K562 (cell line): Measurements from ENCODE around the gene B4GALNT2. TPM values are rescaled to one million over a fixed set of nuclear protein-coding genes. Genes with fewer than 3 reads are reported as not detected.

Experiments
- ATAC-seq: fragments of 200-7000 bp; cut with Tn5 transposase; 3 replicates; pipeline ENCODE4 v1.9.1; 2020; ENCODE audit warnings: moderate library complexity
- BruUV-seq: library from RNA; stranded (reverse); fragments of 400-500 nt; replicated peaks from 2 replicates; lab custom pipeline; 2021; lab: Mats Ljungman, UMichigan
- CTCF ChIA-PET: fragments of 300-600 bp; formaldehyde crosslinking; extraction: SDS; loops from one replicate; lab custom pipeline; 2021; ENCODE audit warnings: low intra/inter-chr PET ratio; lab: Yijun Ruan, JAX
- POLR2A ChIA-PET: fragments of 300-600, 350-650 bp; sonication (Branson Sonifier 250); formaldehyde crosslinking; extraction: SDS; loops from one replicate; lab custom pipeline; 2021; ENCODE audit warnings: antibody characterized with exemption, inconsistent platforms; lab: Yijun Ruan, JAX
- DNase-seq, 4 experiments: peaks; one replicate each; pipeline versions ENCODE4 v3.0.0 to v3.0.0-alpha.2; 2011 to 2018; ENCODE audit warnings: low spot score in 3 of 4, mixed read lengths in 3 of 4; ENCODE audit errors: extremely low read depth in 1 of 4
- FAIRE-seq: peaks from 2 replicates; lab custom pipeline; 2011; peaks lifted over from hg19 to GRCh38; lab: Jason Lieb, UNC
- H2AFZ ChIP-seq: 2 replicates; pipeline ENCODE4 v1.6.0; 2011; ENCODE audit warnings: low read depth, low read length, control low read depth, inconsistent platforms
- H3K27ac ChIP-seq: fragments of 200-600 bp; 3 replicates; pipeline ENCODE4 v1.8.0; 2011; ENCODE audit warnings: low read depth, mild to moderate bottlenecking, control low read depth, inconsistent platforms, low read length, moderate library complexity, mixed read lengths; ENCODE audit errors: extremely low read depth
- H3K27me3 ChIP-seq, 2 experiments: fragments of 300-600 bp in 1 of 2; 2 replicates in 1 of 2; 3 replicates in 1 of 2; pipeline versions ENCODE4 v1.6.0 to v1.8.0; 2011; ENCODE audit warnings: inconsistent platforms in 2 of 2, low read length in 2 of 2, mild to moderate bottlenecking in 1 of 2, mixed read lengths in 1 of 2, moderate library complexity in 1 of 2; ENCODE audit not compliant: control insufficient read depth in 2 of 2, insufficient read depth in 2 of 2
- H3K36me3 ChIP-seq: fragments of 300-600 bp; 3 replicates; pipeline ENCODE4 v1.8.0; 2011; ENCODE audit warnings: mild to moderate bottlenecking, low read length, inconsistent platforms; ENCODE audit not compliant: control insufficient read depth, insufficient read depth
- H3K4me1 ChIP-seq, 2 experiments: fragments of 200-600 bp in 1 of 2; replicated peaks in 1 of 2; 2 replicates in 1 of 2; 3 replicates in 1 of 2; pipeline versions ENCODE4 v1.5.1 to v1.8.0; 2011; ENCODE audit warnings: inconsistent platforms in 2 of 2, low read length in 2 of 2, mild to moderate bottlenecking in 1 of 2, mixed read lengths in 1 of 2, moderate library complexity in 1 of 2; ENCODE audit not compliant: control insufficient read depth in 2 of 2, insufficient read depth in 2 of 2
- H3K4me2 ChIP-seq: 2 replicates; pipeline ENCODE4 v1.6.1; 2011; ENCODE audit warnings: low read length, control low read depth, inconsistent platforms, mixed read lengths; ENCODE audit not compliant: insufficient read depth
- H3K4me3 ChIP-seq: fragments of 200-600 bp; sonication (generic), shearing (Covaris generic); 2 replicates; pipeline ENCODE4 v1.5.1; 2016; ENCODE audit warnings: control low read depth, inconsistent platforms
- H3K79me2 ChIP-seq: fragments of 200-600 bp; 3 replicates; pipeline ENCODE4 v1.8.0; 2011; ENCODE audit warnings: low read length, inconsistent platforms; ENCODE audit not compliant: control insufficient read depth, insufficient read depth
- H3K9ac ChIP-seq, 2 experiments: 2 replicates each; pipeline versions ENCODE4 v1.6.0 to v1.6.1; 2011; ENCODE audit warnings: low read depth in 2 of 2, low read length in 2 of 2, control low read depth in 1 of 2, inconsistent platforms in 1 of 2, mild to moderate bottlenecking in 1 of 2, mixed read lengths in 1 of 2; ENCODE audit not compliant: insufficient read depth in 1 of 2
- H3K9me1 ChIP-seq: one replicate; pipeline ENCODE4 v1.6.0; 2011; ENCODE audit warnings: inconsistent platforms, mild to moderate bottlenecking, low read length, moderate library complexity; ENCODE audit not compliant: control insufficient read depth, insufficient read depth
- H3K9me3 ChIP-seq: replicated peaks from 2 replicates; pipeline ENCODE4 v1.5.1; 2011; ENCODE audit warnings: low read depth, low read length, inconsistent platforms; ENCODE audit not compliant: control insufficient read depth, insufficient read depth
- H4K20me1 ChIP-seq: replicated peaks from 2 replicates; pipeline ENCODE4 v1.6.1; 2011; ENCODE audit warnings: low read length, inconsistent platforms, mixed read lengths; ENCODE audit not compliant: control insufficient read depth, insufficient read depth
- KAT8 ChIP-seq: fragments of 450-650 bp; IDR thresholded peaks from 2 replicates; pipeline ENCODE4 v1.6.1; 2016; ENCODE audit warnings: low read depth, mild to moderate bottlenecking
- MTF1 ChIP-seq: fragments of 250-450 bp; sonication (Bioruptor Pico); IDR thresholded peaks from 2 replicates; pipeline ENCODE4 v1.9.0; 2021; ENCODE audit warnings: moderate library complexity, mild to moderate bottlenecking, inconsistent platforms, borderline replicate concordance
- RHOXF2B ChIP-seq: fragments of 250-450 bp; sonication (Bioruptor Pico); conservative IDR thresholded peaks from 2 replicates; pipeline ENCODE4 v1.5.1; 2021
- SIN3A ChIP-seq, 2 experiments: fragments of 150-350 bp in 1 of 2; IDR thresholded peaks; 2 replicates each; pipeline ENCODE4 v1.6.1; 2011 to 2016; ENCODE audit warnings: borderline replicate concordance in 2 of 2, low read depth in 2 of 2, low read length in 2 of 2, mild to moderate bottlenecking in 2 of 2, moderate library complexity in 2 of 2; ENCODE audit not compliant: control insufficient read depth in 1 of 2
- SIN3B ChIP-seq: fragments of 450-650 bp; IDR thresholded peaks from 2 replicates; pipeline ENCODE4 v1.6.1; 2017; ENCODE audit warnings: low read depth, mild to moderate bottlenecking, moderate library complexity
- SIX5 ChIP-seq, 2 experiments: IDR thresholded peaks; 2 replicates each; pipeline ENCODE4 v1.6.1; 2011; ENCODE audit warnings: low read length in 2 of 2, borderline replicate concordance in 1 of 2, low read depth in 1 of 2, mild to moderate bottlenecking in 1 of 2, moderate library complexity in 1 of 2; ENCODE audit not compliant: insufficient read depth in 1 of 2
- ZC3H8 ChIP-seq: fragments of 450-650 bp; IDR thresholded peaks from 2 replicates; pipeline ENCODE4 v1.6.1; 2017
- ZNF57 ChIP-seq: fragments of 450-650 bp; formaldehyde crosslinking; IDR thresholded peaks from 2 replicates; pipeline ENCODE4 v1.4.0; 2020; ENCODE audit warnings: mild to moderate bottlenecking, moderate library complexity
- ZNF780A ChIP-seq: fragments of 250-450 bp; sonication (Bioruptor Pico); IDR thresholded peaks from 2 replicates; pipeline ENCODE4 v1.5.0; 2021; ENCODE audit warnings: mild to moderate bottlenecking
- in situ Hi-C: fragments of 300-500 bp; cut with MboI; formaldehyde crosslinking; loops from 4 replicates; pipeline ENCODE4 v1.15.0; 2018; ENCODE audit warnings: inconsistent platforms, mixed read lengths
- intact Hi-C: fragments of 100-400 bp; cut with micrococcal nuclease; formaldehyde crosslinking; loops from 2 replicates; pipeline ENCODE4 v1.14.2; 2022
- polyA plus RNA-seq, 8 experiments: library from polyadenylated mRNA; depleted of rRNA in 4 of 8; stranded (reverse) in 5 of 8; unstranded in 3 of 8; fragments of >200 nt; fragmentation: Nextera tagmentation in 2 of 8; fragmentation: Illumina TruSeq in 1 of 8; extraction: Ambion mirVana in 2 of 8; extraction: Trizol in 1 of 8; gene quantifications; 2 replicates each; pipeline versions ENCODE4 v1.2.1 to v1.2.3, GENCODE V29; 2011 to 2014; ENCODE audit warnings: inconsistent platforms in 1 of 8, missing spikeins in 1 of 8
- total RNA-seq, 7 experiments: library from RNA; depleted of rRNA in 6 of 7; stranded (reverse); fragments of >200 nt in 6 of 7; fragmentation: Illumina TruSeq in 2 of 7; extraction: Trizol in 2 of 7; gene quantifications; 2 replicates each; pipeline versions ENCODE4 v1.2.1 to v1.2.3, GENCODE V29; 2011 to 2021; ENCODE audit warnings: low replicate concordance in 1 of 7

Gene B4GALNT2
- total and polyA plus RNA-seq, 9 of the 15 experiments (the other 6 are each of a cell fraction or from before 2014, with no cell fraction given): not detected

GRCh38 chr17:49086649-49087048 lies 45.9 kb upstream of the B4GALNT2 start:
- ATAC-seq (no peak), DNase-seq (no peak)
- Histone ChIP-seq H3K9me3 (no peaks in the 10 kb centered on the region), H3K36me3 (no peaks in the 10 kb centered on the region), H3K4me2 (no peak overlapping the region), H3K4me3 (no peak overlapping the region), H3K9me1 (no peaks in the 10 kb centered on the region), H4K20me1 (no peaks in the 10 kb centered on the region), H3K9ac (no peak overlapping the region), H2AFZ (no peak overlapping the region)
- BruUV-seq: no TSS peak
- ChIA-PET CTCF (interaction anchor here (0.6 kb wide), 1 partner anchor 410 kb away, joined by 4 read pairs; no protein-coding TSS in a partner anchor), POLR2A (no interaction called here)
- TF ChIP-seq ZNF57 (CRISPR knock-in tag): no peak
- no peak for TF ChIP-seq ZC3H8
- no peak for TF ChIP-seq KAT8
- no peak for TF ChIP-seq SIN3A (IDR thresholded peaks at IDR 0.05; ENCODE audit: borderline replicate concordance in 2 of 2, control insufficient read depth in 1 of 2, low read depth in 2 of 2, low read length in 2 of 2)
- TF ChIP-seq RHOXF2B (CRISPR knock-in tag): no peak
- TF ChIP-seq SIX5 (IDR thresholded peaks at IDR 0.05; ENCODE audit: borderline replicate concordance in 1 of 2, insufficient read depth in 1 of 2, low read depth in 1 of 2, low read length in 2 of 2): no peak
- TF ChIP-seq MTF1 (CRISPR knock-in tag): no peak
- no peak for TF ChIP-seq SIN3B
- TF ChIP-seq ZNF780A (CRISPR knock-in tag): no peak
- TF ChIP-seq, all 486 proteins: peak for 0
- no peak overlapping the region for H3K27ac ChIP-seq
- intact Hi-C loops (no loop called here), in situ Hi-C loops (no loop called here)
- H3K27me3 ChIP-seq: peaks cover 10 to 23% of the 10 kb centered on the region in 2 experiments; a peak in 4 of 5 replicates
- H3K79me2 ChIP-seq: no peaks in the 10 kb centered on the region
- H3K4me1 ChIP-seq: no peaks in the 10 kb centered on the region
- FAIRE-seq: no peak
